GM18526 (cell line): ENCODE measurements around the gene ELFN1.

ENCODE experiments used
- POLR2A ChIP-seq: IDR thresholded peaks from 3 replicates; pipeline ENCODE4 v1.6.1; 2011; ENCODE audit not compliant: insufficient read length; ENCODE audit errors: extremely low read depth

ELFN1 gene

GRCh38 chr7:1639071-1639470 lies 31.0 kb upstream of the ELFN1 start:
- TF ChIP-seq POLR2A: no peak

- no peak for TF ChIP-seq POLR2A
Observed at GRCh38 chr7:1639532-1640175, 30.4 kb upstream of the ELFN1 start.

- TF ChIP-seq POLR2A: no peak
Observed at GRCh38 chr7:1640376-1641172, 29.5 kb upstream of the ELFN1 start.

- no peak for TF ChIP-seq POLR2A
Observed at GRCh38 chr7:1641173-1641572, 28.9 kb upstream of the ELFN1 start.

- TF ChIP-seq POLR2A: no peak
Observed at GRCh38 chr7:1641661-1642260, 28.3 kb upstream of the ELFN1 start.

GRCh38 chr7:1642291-1642731 lies 27.8 kb upstream of the ELFN1 start:
- TF ChIP-seq POLR2A: no peak

- TF ChIP-seq POLR2A: no peak
Observed at GRCh38 chr7:1643270-1644092, 26.6 kb upstream of the ELFN1 start.

- no peak for TF ChIP-seq POLR2A
Observed at GRCh38 chr7:1644341-1645070, 25.6 kb upstream of the ELFN1 start.

- TF ChIP-seq POLR2A: no peak
Observed at GRCh38 chr7:1645071-1645409, 25.0 kb upstream of the ELFN1 start.

- TF ChIP-seq POLR2A: no peak
Observed at GRCh38 chr7:1645476-1645875, 24.6 kb upstream of the ELFN1 start.

- TF ChIP-seq POLR2A: no peak
Observed at GRCh38 chr7:1646391-1646790, 23.7 kb upstream of the ELFN1 start.

- no peak for TF ChIP-seq POLR2A
Observed at GRCh38 chr7:1646957-1647891, 22.9 kb upstream of the ELFN1 start.

- TF ChIP-seq POLR2A: no peak
Observed at GRCh38 chr7:1647961-1648672, 22.0 kb upstream of the ELFN1 start.
